Measurements from ENCODE around the gene RTKN2.

RTKN2 gene

DNA sequence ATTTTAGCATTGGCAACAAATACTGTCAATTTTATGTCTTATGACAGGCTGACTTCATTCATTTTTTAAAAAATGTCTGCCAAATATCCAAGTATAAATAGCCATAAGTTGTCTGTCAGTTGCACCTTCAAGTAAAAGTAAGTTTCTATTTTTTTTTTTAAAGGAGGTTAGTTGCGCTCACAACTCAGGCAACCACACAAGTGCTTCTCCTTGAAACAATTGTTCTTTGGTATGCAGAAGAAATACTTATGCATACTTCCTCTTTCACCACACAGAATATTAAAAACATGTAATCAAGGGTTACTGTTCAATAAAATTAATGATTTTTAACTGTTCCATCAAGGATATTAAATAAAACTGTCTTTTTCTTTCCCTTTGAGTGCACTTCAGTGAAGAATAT is 97.9 kb downstream of the RTKN2 start:
- no peak for DNase-seq

DNA sequence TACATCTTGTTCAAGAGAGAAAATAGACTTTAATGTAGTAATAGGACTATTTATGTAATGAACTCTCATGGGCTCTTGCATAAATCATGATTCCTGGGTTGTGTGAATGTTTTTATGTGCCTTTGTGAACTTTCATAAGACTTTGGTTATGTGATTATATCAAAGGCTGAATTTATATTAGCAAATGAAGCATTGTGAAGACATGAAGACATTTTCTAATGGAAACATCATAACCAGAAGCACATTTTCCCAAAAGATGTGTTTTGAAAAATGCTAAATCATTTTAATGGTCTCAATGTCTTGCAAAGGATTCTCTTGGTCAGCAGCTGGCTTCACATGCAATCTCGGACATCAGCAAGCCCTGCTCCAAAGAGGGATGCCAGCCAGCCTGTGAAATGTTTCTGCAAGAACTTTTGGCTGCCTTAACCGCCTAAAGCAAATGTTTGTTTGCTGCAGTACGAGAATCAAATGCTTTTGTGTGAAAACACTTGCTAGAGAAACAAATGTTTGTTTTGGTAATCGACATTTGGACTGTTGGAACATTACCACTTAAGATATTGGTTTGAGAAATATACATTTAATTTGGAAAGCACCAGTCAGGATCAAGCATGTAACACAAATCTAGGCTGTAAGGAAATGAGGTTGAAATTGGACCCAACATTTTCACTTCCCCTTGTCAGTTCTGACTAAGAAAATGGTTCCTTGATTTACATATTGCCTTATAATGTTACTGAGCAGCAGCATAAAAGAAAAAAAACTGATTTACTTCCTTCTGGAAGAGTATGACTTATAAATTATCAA is 102.1 kb downstream of the RTKN2 start:
- DNase-seq, result no peak

DNA sequence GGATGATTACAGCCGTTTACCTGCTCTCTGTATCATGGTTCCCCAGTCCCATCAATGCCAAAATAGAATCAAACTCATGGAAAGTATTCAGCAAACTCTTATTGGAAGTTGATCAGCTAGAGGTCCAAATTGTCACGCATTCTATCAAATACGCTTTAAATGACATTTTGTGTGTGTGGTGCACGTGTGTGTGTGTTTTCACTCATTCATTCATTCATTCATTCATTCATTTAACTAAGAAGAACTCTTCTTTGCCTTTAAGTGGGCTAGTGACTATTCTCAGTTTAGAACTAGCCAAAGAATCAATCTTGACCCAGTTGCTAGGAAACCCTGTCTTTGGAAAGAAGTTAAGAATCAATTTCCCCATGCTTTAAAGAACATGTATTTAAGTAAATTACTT is 102.8 kb downstream of the RTKN2 start:
- no peak for DNase-seq

DNA sequence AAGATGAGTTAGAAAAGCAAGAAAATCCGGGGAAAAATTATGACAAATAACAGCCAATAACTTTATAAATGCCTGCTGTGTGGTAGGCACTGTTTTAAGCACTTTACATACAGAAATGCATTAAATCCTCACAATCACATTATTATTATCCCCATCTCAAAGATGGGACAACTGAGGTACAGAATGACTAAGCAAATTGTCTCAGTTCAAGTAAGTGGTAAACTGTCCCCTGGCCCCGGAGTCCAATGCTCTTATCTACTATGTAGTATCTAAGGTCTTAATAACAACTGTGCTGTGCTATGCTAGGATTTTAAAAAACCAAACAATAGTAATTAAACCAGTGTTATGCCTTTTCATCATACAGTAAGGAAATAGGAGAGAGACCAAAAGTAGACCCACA is 105.6 kb downstream of the RTKN2 start:
- no peak for DNase-seq

DNA sequence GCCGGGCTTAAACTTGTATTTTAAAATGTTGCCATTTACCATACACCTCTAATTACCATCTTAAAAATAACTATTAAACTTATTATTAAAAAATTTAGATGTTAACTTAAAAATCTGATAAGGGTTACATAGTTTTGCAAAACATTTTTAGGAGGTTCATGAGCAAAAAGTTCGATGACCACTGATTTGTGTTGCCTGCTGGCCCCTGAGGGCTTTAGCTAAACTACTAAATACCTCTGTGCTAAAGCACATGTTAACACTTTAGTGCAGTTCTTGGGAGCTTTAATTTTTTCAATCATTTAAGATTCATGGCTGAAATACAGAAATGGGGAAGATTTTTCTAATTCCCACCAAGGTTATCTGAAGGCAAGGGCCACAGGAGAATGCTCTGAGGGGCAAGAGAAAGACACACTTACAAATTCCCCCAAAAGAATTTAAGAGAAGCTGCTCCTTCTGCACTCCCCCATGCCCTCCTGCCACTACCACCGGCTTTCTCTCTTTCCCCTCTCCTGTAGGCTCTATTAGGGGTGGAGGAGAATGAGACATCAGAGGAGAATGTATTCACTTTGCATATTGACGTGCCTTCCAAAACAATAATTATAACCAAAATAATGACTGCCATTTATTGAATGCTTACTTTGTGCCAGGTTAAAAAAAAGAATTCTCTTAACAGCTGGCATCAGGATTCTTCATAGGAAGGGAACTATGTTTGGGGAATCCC is 106.2 kb downstream of the RTKN2 start:
- no peak for DNase-seq

DNA sequence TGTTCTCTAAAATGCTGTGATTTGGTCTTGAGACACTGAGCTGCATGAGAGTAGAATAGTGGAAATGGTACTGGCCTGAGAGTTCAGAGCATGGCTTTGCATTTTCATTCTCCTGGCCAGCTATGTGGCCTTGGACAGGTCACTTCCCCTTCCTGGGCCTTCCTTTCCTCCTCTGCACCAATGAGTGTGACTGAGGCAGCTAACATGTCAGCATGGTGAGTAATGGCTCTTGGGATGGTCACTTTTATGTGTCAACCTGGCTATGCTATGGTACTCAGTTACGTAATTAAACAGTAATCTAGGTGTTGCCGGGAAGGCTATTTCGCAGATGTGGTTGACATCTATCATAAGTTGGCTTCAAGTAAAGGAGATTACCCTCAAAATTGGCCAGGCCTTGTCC is 109.3 kb downstream of the RTKN2 start:
- no peak for DNase-seq

DNA sequence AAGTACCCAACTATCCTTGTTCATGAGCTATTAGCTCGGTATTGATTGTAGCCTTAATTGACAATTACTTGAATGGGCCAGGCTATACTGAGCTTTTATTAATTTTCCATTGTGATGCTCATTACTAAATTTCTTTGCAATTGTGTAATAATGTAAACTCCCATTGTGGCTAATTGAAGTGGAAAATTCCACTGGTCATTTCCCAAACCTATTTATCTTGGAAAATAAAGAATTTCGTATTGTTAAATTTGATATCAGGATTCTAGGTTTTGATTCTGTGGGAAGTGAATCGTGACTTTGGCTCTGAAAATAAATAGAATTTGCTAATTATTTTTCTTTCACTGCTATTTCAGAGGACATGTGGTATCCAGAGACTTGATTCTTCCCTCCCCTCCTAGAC is 111.0 kb downstream of the RTKN2 start:
- DNase-seq, result no peak

DNA sequence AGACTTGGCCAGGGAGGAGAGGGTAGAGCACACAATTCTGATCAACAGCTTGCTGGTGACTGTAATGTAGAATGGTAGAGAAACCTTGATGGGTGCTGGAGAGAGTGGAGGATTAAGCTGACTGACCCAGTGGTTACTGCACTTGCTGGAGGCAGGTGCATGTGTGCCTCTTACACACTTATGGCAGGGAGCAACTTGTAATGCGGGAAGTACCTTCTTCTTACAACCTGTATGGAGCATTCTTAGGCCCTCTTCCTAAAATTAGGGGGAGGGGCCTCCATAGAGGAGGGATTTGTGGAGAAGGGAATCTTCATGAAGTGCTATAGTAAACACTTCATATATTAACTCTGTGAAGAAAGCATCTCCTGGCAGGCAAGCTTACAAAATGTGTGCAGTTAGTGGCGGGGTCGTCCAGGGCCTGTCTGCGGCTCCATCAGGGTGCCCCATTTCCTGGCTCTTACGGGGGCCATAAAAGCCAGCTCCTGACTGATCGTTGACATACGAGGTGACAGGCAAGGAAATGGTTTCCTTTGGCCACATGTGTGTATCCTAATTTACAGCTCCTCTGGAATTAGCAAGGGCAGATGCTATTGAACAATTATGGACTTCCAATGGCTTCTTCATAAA is 113.5 kb downstream of the RTKN2 start:
- DNase-seq, result no peak

DNA sequence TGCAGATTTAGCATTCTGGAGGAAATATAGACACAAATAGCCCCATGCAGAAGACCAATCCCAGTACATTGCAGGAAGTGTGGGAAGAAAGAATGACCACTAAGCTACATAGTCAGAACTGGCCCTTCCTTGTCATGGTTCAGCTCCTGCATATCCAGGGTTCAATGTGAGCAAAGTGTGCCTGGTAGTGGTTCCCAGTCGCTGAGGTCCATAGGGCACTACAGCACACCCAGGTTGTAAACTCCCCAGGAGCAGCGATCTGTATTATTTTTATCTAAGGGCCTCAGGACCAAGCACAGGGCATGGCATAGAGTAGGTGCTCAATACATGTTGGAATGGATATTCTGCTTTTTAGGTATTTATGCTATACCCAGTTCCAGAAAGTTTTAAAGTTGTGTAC is 114.4 kb downstream of the RTKN2 start:
- DNase-seq, result no peak

DNA sequence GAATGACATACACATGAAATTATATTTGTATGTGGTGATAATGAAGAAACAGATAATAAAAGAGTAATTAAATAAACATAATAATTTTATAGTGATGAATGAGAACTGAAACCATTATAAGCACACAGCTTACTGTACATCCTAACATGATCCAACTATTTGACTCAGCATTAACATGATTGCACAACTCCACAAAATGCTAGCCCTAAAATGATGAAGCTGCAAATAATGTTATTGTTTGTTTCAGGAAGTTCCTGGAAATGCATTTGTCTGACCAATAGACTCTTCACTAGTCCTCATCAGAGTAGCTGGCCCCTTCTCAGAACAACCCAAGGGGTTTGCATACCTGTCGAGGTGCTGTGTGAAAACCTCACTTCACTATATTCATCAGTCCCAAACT is 115.5 kb downstream of the RTKN2 start:
- no peak for DNase-seq

DNA sequence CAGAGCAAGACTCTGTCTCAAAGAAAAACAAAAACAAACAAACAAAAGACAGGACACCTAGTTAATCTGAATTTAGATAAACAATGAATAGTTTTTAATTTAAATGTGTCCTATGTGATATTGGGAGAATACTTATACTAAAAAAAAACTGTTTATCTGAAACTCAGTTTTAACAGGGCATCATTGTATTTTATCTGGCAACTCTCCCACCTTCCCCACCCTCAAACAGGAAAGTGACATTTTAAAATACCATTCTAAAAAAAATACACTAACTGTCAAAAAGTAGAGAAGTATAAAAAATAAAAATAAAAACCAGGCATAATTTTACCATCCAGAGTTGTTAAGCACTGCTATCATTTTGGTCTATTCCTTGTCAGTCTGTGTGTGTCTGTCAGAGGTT is 119.0 kb downstream of the RTKN2 start:
- no peak for DNase-seq

DNA sequence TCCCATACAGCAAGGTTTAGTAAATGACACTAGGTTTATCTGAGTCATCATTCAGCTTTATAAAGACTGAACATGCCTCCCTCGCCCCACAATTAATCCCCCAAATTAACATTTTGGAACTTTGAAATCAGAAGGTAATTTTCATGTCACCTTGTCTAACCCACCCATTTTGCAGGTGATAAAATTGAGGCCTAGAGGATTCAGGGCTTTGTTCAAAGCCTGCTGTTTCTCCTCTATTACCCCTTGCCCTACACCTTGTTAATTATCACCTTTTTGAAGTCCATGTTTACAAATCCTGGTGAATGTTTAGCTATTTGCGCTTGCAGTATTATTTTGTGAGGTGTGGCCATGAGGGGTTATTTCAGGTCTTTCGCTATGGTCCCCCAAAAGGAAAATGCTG is 120.5 kb downstream of the RTKN2 start:
- no peak for DNase-seq

DNA sequence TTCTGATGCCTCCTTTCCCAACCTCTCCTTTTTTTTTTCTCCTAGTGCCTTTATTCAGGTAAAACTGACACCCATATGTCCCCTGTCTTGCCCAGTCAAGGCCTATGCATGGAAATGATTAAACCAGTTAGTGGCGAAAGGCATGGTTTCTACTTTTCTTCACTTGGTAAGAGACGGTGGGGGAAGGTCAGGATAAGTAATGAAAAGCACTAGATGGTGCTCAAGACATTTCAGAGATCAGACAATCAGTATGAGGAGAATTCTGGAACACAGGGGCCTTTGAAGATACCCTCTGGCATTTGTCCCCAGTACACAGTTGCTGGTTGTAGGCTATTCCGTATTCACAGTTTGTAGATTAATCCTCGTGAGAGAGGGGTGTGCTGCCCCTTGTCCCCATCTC is 121.2 kb downstream of the RTKN2 start:
- DNase-seq, result no peak

DNA sequence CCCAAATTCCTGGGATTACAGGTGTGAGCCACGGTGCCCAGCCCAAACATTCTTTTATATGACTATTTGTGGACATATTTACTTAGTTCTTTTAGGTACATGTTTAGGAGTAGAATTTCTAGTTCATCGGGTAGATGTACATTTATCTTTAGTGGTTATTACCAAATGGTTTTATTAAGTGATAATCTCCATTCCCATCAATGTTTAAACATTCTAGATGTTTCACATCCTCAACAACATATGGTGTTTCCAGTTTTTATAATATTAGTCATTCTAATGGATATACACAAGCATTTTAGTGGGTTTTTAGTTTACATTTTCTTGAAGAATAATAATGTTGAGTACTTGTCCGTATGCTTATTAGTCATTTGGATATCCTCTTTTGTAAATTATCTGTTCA is 131.7 kb downstream of the RTKN2 start:
- no peak for DNase-seq

DNA sequence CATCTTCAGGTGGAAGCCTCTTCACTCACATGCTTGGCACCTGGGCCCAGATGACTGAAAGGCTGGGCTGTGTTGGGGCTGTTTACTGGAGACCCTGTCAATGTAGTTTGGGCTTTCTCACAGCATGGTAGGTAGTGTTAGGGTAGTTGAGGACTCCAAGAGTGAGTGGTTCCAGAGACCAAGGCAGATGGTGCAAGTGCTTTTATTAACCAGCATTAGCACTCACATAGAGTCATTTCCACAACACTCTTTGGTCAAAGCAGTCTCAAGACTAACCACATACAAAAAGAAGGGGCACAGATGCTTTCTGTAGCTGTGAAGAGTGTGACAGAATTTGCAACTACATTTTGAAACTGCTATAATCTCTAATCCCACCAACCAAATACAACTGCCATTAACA is 135.0 kb downstream of the RTKN2 start:
- DNase-seq, result no peak
